HepG2 (cell line): ENCODE data around the gene MSMP. TPM values are rescaled to one million over a fixed set of nuclear protein-coding genes. Genes with fewer than 3 reads are reported as not detected.

ENCODE experiments used
- ARNT2 ChIP-seq: sonication (generic); formaldehyde crosslinking; IDR thresholded peaks from 2 replicates; pipeline ENCODE4 v1.8.0; 2022; ENCODE audit warnings: mild to moderate bottlenecking, low read depth, missing genetic modification reagents, moderate library complexity
- ATRX ChIP-seq: sonication (generic); formaldehyde crosslinking; IDR thresholded peaks from 2 replicates; pipeline ENCODE4 v1.4.0; 2020; ENCODE audit warnings: missing genetic modification reagents, borderline replicate concordance
- FOXP1 ChIP-seq, 2 experiments: fragments of 450-650 bp in 1 of 2; IDR thresholded peaks; 2 replicates each; pipeline ENCODE4 v1.6.1; 2017 to 2018; ENCODE audit warnings: antibody characterized with exemption in 1 of 2
- HNF1B ChIP-seq: sonication (generic); formaldehyde crosslinking; IDR thresholded peaks from 2 replicates; pipeline ENCODE4 v1.5.1; 2020; ENCODE audit warnings: mild to moderate bottlenecking, moderate library complexity, missing genetic modification reagents
- IRX3 ChIP-seq: sonication (generic); formaldehyde crosslinking; IDR thresholded peaks from 2 replicates; pipeline ENCODE4 v1.8.1; 2023; ENCODE audit warnings: mild to moderate bottlenecking, low read depth, missing genetic modification reagents, borderline replicate concordance
- MAFG ChIP-seq: sonication (generic); formaldehyde crosslinking; IDR thresholded peaks from 2 replicates; pipeline ENCODE4 v1.5.1; 2020; ENCODE audit warnings: mild to moderate bottlenecking, missing genetic modification reagents
- NONO ChIP-seq, 2 experiments: fragments of 450-650 bp in 1 of 2; sonication (generic) in 1 of 2; formaldehyde crosslinking in 1 of 2; IDR thresholded peaks in 1 of 2; conservative IDR thresholded peaks in 1 of 2; 2 replicates each; pipeline versions ENCODE4 v1.6.1 to v1.8.0; 2017 to 2022; ENCODE audit warnings: mild to moderate bottlenecking in 1 of 2, missing genetic modification reagents in 1 of 2, moderate library complexity in 1 of 2
- POGZ ChIP-seq: sonication (generic); formaldehyde crosslinking; IDR thresholded peaks from 2 replicates; pipeline ENCODE4 v1.4.0; 2020; ENCODE audit warnings: mild to moderate bottlenecking, missing genetic modification reagents
- SATB2 ChIP-seq: sonication (generic); formaldehyde crosslinking; IDR thresholded peaks from 2 replicates; pipeline ENCODE4 v1.5.0; 2020; ENCODE audit warnings: missing genetic modification reagents
- THAP7 ChIP-seq: sonication (generic); formaldehyde crosslinking; IDR thresholded peaks from 2 replicates; pipeline ENCODE4 v1.8.1; 2023; ENCODE audit warnings: mild to moderate bottlenecking, missing genetic modification reagents
- YEATS4 ChIP-seq: sonication (generic); formaldehyde crosslinking; IDR thresholded peaks from 2 replicates; pipeline ENCODE4 v1.4.0; 2020; ENCODE audit warnings: missing genetic modification reagents, borderline replicate concordance
- ZFP1 ChIP-seq: IDR thresholded peaks from 2 replicates; pipeline ENCODE4 v1.6.1; 2016
- ZFY ChIP-seq: sonication (generic); formaldehyde crosslinking; IDR thresholded peaks from 2 replicates; pipeline ENCODE4 v1.4.0; 2020; ENCODE audit warnings: missing genetic modification reagents
- ZNF20 ChIP-seq: sonication (generic); formaldehyde crosslinking; IDR thresholded peaks from 2 replicates; pipeline ENCODE4 v1.4.0; 2020; ENCODE audit warnings: mild to moderate bottlenecking, moderate library complexity, missing genetic modification reagents
- ZNF547 ChIP-seq: sonication (generic); formaldehyde crosslinking; IDR thresholded peaks from 2 replicates; pipeline ENCODE4 v1.5.1; 2020; ENCODE audit warnings: mild to moderate bottlenecking, missing genetic modification reagents
- ZNF572 ChIP-seq: sonication (generic); formaldehyde crosslinking; IDR thresholded peaks from 2 replicates; pipeline ENCODE4 v1.5.1; 2020; ENCODE audit warnings: mild to moderate bottlenecking, missing genetic modification reagents
- ZNF772 ChIP-seq: sonication (generic); formaldehyde crosslinking; IDR thresholded peaks from 2 replicates; pipeline ENCODE4 v1.5.0; 2020; ENCODE audit warnings: mild to moderate bottlenecking, missing genetic modification reagents
- ZNF780A ChIP-seq: sonication (generic); formaldehyde crosslinking; IDR thresholded peaks from 2 replicates; pipeline ENCODE4 v1.8.0; 2022; ENCODE audit warnings: mild to moderate bottlenecking, missing genetic modification reagents, moderate library complexity
- polyA plus RNA-seq, 8 experiments: library from polyadenylated mRNA; depleted of rRNA in 3 of 8; stranded (reverse) in 7 of 8; unstranded in 1 of 8; fragments of >200 nt; fragmentation: Illumina TruSeq in 4 of 8; extraction: Trizol in 4 of 8; gene quantifications; 2 replicates each; pipeline versions ENCODE4 v1.2.1 to v1.2.3, GENCODE V29; 2011 to 2016; ENCODE audit warnings: low read depth in 4 of 8, missing spikeins in 1 of 8, mixed read lengths in 1 of 8; ENCODE audit not compliant: insufficient read depth in 1 of 8
- total RNA-seq, 5 experiments: library from RNA; depleted of rRNA; stranded (reverse); fragments of >200 nt; fragmentation: Illumina TruSeq; extraction: Trizol; gene quantifications; 2 replicates each; pipeline ENCODE4 v1.2.3, GENCODE V29; 2016; ENCODE audit warnings: low read depth in 1 of 5
- TF ChIP-seq, protein P1 (sequence below): sonication (generic); formaldehyde crosslinking; IDR thresholded peaks from 2 replicates; pipeline ENCODE4 v1.4.0; 2020; ENCODE audit warnings: mild to moderate bottlenecking, low read depth, missing genetic modification reagents
- TF ChIP-seq, protein P2 (sequence below): sonication (generic); formaldehyde crosslinking; IDR thresholded peaks from 2 replicates; pipeline ENCODE4 v1.4.0; 2020; ENCODE audit warnings: missing genetic modification reagents

MSMP gene
- total and polyA plus RNA-seq, 2 of the 13 experiments (the other 11 are each of a cell fraction or from before 2014, with no cell fraction given), result 0.24 to 0.46 TPM

DNA sequence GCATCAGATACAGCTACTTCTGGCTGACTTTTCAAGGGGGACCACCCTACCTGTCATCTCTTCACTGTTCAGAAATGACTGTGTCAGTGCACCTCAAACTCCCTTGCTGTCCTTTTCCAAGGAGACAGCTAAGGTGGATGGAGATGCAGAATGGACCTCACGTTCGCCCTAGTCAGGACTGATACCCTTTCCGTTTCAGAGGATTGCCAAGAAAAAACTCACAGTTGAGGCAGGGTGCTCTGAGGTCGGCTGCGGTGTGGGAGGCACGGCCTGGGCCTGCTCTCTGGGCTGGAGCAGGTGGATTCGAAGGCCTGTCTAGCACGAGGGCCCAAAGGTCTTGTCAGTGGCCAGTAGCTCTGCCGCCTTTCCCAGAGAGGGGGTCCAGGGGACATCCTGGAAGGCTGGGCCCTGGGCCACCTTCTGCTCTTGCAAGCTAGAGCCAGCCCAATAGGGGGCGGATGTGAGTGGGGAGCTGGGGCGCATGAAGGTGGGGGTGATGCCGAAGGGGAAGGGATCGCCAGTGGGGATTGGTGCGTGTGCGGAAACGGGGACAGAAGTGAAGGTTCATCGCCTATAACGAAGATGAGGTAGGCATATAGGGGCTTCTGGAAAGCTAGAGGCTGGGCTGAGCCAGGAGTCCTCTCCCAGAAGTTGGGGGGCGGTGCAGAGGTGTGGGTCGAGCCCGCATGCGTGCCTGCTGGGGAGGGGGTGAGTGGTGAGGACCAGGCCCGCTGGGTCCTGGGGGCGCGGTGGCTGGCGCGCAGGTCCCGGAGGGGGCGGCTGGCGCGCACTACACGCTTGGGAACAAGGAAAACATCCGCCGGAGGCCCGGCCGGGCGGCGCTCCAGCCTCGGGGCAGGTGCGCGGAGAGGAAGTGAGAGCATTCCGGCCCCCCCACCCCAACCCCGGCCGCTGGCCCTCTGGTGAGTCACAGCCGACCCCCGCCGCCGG lies 2.5 kb upstream of the MSMP start (continued):
- TF ChIP-seq YEATS4 (peak; percentile 90; the same call in 1 of the 2 replicates), IRX3 (CRISPR knock-in tag) (no peak), THAP7 (CRISPR knock-in tag) (0 out of 2 replicates have a peak, but pooled peaks have one; percentile 43), HNF1B (CRISPR knock-in tag) (peak; percentile 10; the same call in 1 of the 2 replicates), ZNF780A (CRISPR knock-in tag) (no peak), MAFG (CRISPR knock-in tag) (no peak), SATB2 (CRISPR knock-in tag) (0 out of 2 replicates have a peak, but pooled peaks have one; percentile 57), ARNT2 (CRISPR knock-in tag) (peak; percentile 43; the same call in 1 of the 2 replicates), ZNF772 (CRISPR knock-in tag) (peak; percentile 52), FOXP1 (IDR thresholded peaks at IDR 0.05) (no peak), FOXP1 (CRISPR knock-in tag; IDR thresholded peaks at IDR 0.05) (no peak), ZNF572 (CRISPR knock-in tag) (no peak), ZFY (CRISPR knock-in tag) (peak; percentile 92), ZNF547 (CRISPR knock-in tag) (peak; percentile 48; the same call in 1 of the 2 replicates), POGZ (CRISPR knock-in tag) (peak; percentile 47; the same call in 1 of the 2 replicates), ATRX (CRISPR knock-in tag) (no peak), NONO (IDR thresholded peaks at IDR 0.05) (no peak), NONO (CRISPR knock-in tag; conservative IDR thresholded peaks at IDR 0.05) (no peak; the same call in none of the 2 replicates), ZNF20 (CRISPR knock-in tag) (0 out of 2 replicates have a peak, but pooled peaks have one; percentile 41), ZFP1 (0 out of 2 replicates have a peak, but pooled peaks have one; percentile 24)
- TF ChIP-seq, protein P1, sequence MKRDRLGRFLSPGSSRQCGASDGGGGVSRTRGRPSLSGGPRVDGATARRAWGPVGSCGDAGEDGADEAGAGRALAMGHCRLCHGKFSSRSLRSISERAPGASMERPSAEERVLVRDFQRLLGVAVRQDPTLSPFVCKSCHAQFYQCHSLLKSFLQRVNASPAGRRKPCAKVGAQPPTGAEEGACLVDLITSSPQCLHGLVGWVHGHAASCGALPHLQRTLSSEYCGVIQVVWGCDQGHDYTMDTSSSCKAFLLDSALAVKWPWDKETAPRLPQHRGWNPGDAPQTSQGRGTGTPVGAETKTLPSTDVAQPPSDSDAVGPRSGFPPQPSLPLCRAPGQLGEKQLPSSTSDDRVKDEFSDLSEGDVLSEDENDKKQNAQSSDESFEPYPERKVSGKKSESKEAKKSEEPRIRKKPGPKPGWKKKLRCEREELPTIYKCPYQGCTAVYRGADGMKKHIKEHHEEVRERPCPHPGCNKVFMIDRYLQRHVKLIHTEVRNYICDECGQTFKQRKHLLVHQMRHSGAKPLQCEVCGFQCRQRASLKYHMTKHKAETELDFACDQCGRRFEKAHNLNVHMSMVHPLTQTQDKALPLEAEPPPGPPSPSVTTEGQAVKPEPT (CRISPR knock-in tag), result no peak; the same call in 1 of the 2 replicates
- TF ChIP-seq, protein P2, sequence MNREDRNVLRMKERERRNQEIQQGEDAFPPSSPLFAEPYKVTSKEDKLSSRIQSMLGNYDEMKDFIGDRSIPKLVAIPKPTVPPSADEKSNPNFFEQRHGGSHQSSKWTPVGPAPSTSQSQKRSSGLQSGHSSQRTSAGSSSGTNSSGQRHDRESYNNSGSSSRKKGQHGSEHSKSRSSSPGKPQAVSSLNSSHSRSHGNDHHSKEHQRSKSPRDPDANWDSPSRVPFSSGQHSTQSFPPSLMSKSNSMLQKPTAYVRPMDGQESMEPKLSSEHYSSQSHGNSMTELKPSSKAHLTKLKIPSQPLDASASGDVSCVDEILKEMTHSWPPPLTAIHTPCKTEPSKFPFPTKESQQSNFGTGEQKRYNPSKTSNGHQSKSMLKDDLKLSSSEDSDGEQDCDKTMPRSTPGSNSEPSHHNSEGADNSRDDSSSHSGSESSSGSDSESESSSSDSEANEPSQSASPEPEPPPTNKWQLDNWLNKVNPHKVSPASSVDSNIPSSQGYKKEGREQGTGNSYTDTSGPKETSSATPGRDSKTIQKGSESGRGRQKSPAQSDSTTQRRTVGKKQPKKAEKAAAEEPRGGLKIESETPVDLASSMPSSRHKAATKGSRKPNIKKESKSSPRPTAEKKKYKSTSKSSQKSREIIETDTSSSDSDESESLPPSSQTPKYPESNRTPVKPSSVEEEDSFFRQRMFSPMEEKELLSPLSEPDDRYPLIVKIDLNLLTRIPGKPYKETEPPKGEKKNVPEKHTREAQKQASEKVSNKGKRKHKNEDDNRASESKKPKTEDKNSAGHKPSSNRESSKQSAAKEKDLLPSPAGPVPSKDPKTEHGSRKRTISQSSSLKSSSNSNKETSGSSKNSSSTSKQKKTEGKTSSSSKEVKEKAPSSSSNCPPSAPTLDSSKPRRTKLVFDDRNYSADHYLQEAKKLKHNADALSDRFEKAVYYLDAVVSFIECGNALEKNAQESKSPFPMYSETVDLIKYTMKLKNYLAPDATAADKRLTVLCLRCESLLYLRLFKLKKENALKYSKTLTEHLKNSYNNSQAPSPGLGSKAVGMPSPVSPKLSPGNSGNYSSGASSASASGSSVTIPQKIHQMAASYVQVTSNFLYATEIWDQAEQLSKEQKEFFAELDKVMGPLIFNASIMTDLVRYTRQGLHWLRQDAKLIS, result peak; percentile 72; the same call in 1 of the 2 replicates
